HL-60 (cell line): Measurements from ENCODE around the gene GABPB1.

Source experiments
- DNase-seq, 2 experiments: peaks; one replicate each; pipeline ENCODE4 v3.0.0-alpha.2; 2010 to 2020; ENCODE audit warnings: low read depth in 1 of 2, low spot score in 1 of 2
- H3K27ac ChIP-seq: fragments of 250-450 bp; sonication (Bioruptor Pico); replicated peaks from 2 replicates; pipeline ENCODE4 v1.5.1; 2020; ENCODE audit warnings: mild to moderate bottlenecking, moderate library complexity
- H3K27me3 ChIP-seq: fragments of 250-450 bp; sonication (Bioruptor Pico); 2 replicates; pipeline ENCODE4 v1.5.1; 2021; ENCODE audit warnings: mild to moderate bottlenecking, moderate library complexity; ENCODE audit not compliant: insufficient read depth, poor library complexity, severe bottlenecking
- H3K4me3 ChIP-seq: replicated peaks from 2 replicates; pipeline ENCODE4 v1.5.1; 2011; ENCODE audit warnings: mild to moderate bottlenecking, control low read depth, low read length; ENCODE audit not compliant: insufficient read depth
- CTCF ChIP-seq: IDR thresholded peaks from one replicate; pipeline ENCODE4 v1.5.1; 2011; ENCODE audit warnings: low read length, control low read depth, inconsistent platforms; ENCODE audit not compliant: insufficient read depth
- GABPA ChIP-seq: IDR thresholded peaks from 2 replicates; pipeline ENCODE4 v1.6.1; 2012; ENCODE audit warnings: low read depth
- POLR2AphosphoS5 ChIP-seq: IDR thresholded peaks from 2 replicates; pipeline ENCODE4 v1.6.1; 2012; ENCODE audit warnings: low read depth
- SPI1 ChIP-seq: IDR thresholded peaks from 2 replicates; pipeline ENCODE4 v1.6.1; 2012; ENCODE audit warnings: low read depth, mild to moderate bottlenecking, borderline replicate concordance
- TF ChIP-seq, protein P1 (sequence below): IDR thresholded peaks from 2 replicates; pipeline ENCODE4 v1.6.1; 2012; ENCODE audit warnings: low read depth; ENCODE audit not compliant: insufficient replicate concordance

Gene GABPB1

DNA sequence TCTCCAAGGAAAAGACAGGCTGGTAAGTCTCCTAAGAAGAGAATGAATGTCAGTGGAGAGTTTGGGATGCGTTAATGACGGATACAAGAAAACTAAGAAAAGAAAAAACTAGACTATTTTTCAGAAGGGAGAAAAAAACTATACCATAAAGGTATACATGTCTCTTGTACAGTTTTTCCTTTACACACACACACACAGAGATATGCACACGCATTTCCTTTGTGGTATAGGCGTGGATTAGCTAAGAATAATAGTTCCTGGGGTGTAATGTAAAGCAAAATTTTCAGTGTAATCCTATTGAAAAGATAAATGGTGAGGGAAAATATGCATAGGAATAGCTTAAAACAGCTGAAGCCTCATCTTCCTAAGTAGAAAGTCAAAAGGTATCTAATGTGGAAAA, 36.3 kb downstream of the GABPB1 start:
- TF ChIP-seq SPI1, result no peak
- TF ChIP-seq, protein P1, sequence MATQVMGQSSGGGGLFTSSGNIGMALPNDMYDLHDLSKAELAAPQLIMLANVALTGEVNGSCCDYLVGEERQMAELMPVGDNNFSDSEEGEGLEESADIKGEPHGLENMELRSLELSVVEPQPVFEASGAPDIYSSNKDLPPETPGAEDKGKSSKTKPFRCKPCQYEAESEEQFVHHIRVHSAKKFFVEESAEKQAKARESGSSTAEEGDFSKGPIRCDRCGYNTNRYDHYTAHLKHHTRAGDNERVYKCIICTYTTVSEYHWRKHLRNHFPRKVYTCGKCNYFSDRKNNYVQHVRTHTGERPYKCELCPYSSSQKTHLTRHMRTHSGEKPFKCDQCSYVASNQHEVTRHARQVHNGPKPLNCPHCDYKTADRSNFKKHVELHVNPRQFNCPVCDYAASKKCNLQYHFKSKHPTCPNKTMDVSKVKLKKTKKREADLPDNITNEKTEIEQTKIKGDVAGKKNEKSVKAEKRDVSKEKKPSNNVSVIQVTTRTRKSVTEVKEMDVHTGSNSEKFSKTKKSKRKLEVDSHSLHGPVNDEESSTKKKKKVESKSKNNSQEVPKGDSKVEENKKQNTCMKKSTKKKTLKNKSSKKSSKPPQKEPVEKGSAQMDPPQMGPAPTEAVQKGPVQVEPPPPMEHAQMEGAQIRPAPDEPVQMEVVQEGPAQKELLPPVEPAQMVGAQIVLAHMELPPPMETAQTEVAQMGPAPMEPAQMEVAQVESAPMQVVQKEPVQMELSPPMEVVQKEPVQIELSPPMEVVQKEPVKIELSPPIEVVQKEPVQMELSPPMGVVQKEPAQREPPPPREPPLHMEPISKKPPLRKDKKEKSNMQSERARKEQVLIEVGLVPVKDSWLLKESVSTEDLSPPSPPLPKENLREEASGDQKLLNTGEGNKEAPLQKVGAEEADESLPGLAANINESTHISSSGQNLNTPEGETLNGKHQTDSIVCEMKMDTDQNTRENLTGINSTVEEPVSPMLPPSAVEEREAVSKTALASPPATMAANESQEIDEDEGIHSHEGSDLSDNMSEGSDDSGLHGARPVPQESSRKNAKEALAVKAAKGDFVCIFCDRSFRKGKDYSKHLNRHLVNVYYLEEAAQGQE, result no peak
- no peak for TF ChIP-seq GABPA
- TF ChIP-seq POLR2AphosphoS5, result no peak
- TF ChIP-seq CTCF, result no peak
- DNase-seq, result no peak
- H3K27me3 ChIP-seq, result no peaks in the 10 kb centered on the region
- no peak overlapping the region for H3K27ac ChIP-seq
- H3K4me3 ChIP-seq, result no peak overlapping the region

DNA sequence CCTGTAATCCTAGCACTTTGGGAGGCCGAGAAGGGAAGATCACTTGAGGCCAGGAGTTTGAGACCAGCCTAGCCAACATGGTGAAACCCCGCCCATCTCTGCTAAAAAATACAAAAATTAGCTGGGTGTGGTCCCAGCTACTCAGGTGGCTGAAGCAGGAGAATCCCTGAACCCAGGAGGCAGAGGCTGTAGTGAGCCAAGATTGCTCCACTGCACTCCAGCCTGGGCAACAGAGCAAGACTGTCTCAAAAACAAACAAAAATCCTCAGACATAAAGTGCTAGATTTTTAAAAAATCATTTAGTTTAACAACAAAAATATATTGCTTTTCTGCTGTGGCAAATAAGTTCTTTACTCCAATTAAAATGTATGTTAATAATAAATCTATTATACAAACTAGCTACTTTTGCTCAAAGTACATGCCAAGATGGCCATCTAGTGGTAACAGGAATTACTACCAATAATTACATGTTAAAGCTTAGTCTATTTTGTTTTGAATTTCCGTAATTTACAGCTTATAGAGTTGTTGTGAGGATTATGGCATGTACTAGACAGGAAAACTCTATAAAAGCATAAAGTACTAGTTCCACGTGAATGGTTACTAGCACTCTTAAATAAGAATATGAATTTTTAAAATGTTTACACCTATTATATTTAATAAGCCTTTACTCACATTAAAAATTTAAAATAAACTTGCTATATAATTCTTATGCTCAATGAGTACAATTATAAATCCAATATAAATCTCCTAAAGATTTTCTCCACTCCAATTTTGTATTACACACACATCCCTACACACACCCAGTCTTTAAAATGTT, 39.0 kb downstream of the GABPB1 start:
- Histone ChIP-seq H3K27ac (0 out of 2 replicates have a peak overlapping the region, but pooled peaks have one; percentile 3), H3K27me3 (no peaks in the 10 kb centered on the region), H3K4me3 (no peak overlapping the region)
- peak; percentile 25 for TF ChIP-seq CTCF
- TF ChIP-seq, protein P1, result no peak
- no peak for DNase-seq

GRCh38 chr15:50312636-50313035, 42.4 kb downstream of the GABPB1 start:
- Histone ChIP-seq H3K4me3 (no peak overlapping the region), H3K27me3 (no peaks in the 10 kb centered on the region), H3K27ac (no peak overlapping the region)
- no peak for DNase-seq
- TF ChIP-seq, protein P1, result no peak
- TF ChIP-seq SPI1 (no peak), CTCF (no peak), GABPA (no peak), POLR2AphosphoS5 (no peak)
